Keratinocyte (primary cell): ENCODE data around the gene XYLB. TPM values are rescaled to one million over a fixed set of nuclear protein-coding genes. Genes with fewer than 3 reads are reported as not detected.
A peak's percentile ranks its signal among the peaks of the same experiment; 100 is the strongest.

Source experiments
- DNase-seq: peaks from one replicate; pipeline ENCODE4 v3.0.0-alpha.2; 2011; ENCODE audit warnings: low read depth, missing footprints, low spot score
- FAIRE-seq: peaks from 2 replicates; lab custom pipeline; 2011; peaks lifted over from hg19 to GRCh38; lab: Jason Lieb, UNC
- H2AFZ ChIP-seq: 2 replicates; pipeline ENCODE4 v1.6.0; 2012; ENCODE audit warnings: low read length, control low read depth, inconsistent platforms; ENCODE audit not compliant: control insufficient read depth
- H3K27ac ChIP-seq: 2 replicates; pipeline ENCODE4 v1.5.1; 2011; ENCODE audit warnings: low read length; ENCODE audit not compliant: control insufficient read depth, insufficient read depth
- H3K27me3 ChIP-seq: 3 replicates; pipeline ENCODE4 v1.6.0; 2011; ENCODE audit warnings: low read length; ENCODE audit not compliant: control insufficient read depth, insufficient read depth; ENCODE audit errors: extremely low read depth
- H3K36me3 ChIP-seq, 2 experiments: 2 replicates in 1 of 2; 3 replicates in 1 of 2; pipeline ENCODE4 v1.5.1; 2011; ENCODE audit warnings: low read length in 2 of 2, mild to moderate bottlenecking in 1 of 2; ENCODE audit not compliant: control insufficient read depth in 2 of 2, insufficient read depth in 2 of 2; ENCODE audit errors: extremely low read depth in 1 of 2
- H3K4me1 ChIP-seq: 3 replicates; pipeline ENCODE4 v1.5.1; 2011; ENCODE audit warnings: low read length; ENCODE audit not compliant: control insufficient read depth, insufficient read depth; ENCODE audit errors: extremely low read depth
- H3K4me2 ChIP-seq: 3 replicates; pipeline ENCODE4 v1.6.0; 2011; ENCODE audit warnings: low read depth, low read length; ENCODE audit not compliant: control insufficient read depth, insufficient read depth; ENCODE audit errors: extremely low read depth
- H3K4me3 ChIP-seq, 3 experiments: fragments of 200-600 bp in 1 of 3; sonication (generic) in 1 of 3; 2 replicates in 2 of 3; 3 replicates in 1 of 3; pipeline ENCODE4 v1.5.1; 2011 to 2016; ENCODE audit warnings: low read length in 3 of 3, mild to moderate bottlenecking in 3 of 3, control low read depth in 2 of 3, inconsistent platforms in 1 of 3, low read depth in 1 of 3, mixed read lengths in 1 of 3, mixed run types in 1 of 3, moderate library complexity in 1 of 3; ENCODE audit not compliant: control insufficient read depth in 2 of 3, insufficient read depth in 2 of 3; ENCODE audit errors: extremely low read depth in 1 of 3
- H3K79me2 ChIP-seq: 2 replicates; pipeline ENCODE4 v1.6.0; 2012; ENCODE audit warnings: low read length; ENCODE audit not compliant: control insufficient read depth, insufficient read depth
- H3K9ac ChIP-seq: 3 replicates; pipeline ENCODE4 v1.6.0; 2011; ENCODE audit warnings: low read length; ENCODE audit not compliant: control insufficient read depth, insufficient read depth; ENCODE audit errors: extremely low read depth
- H3K9me1 ChIP-seq: 3 replicates; pipeline ENCODE4 v1.6.0; 2011; ENCODE audit warnings: low read length; ENCODE audit not compliant: control insufficient read depth, insufficient read depth; ENCODE audit errors: extremely low read depth
- H3K9me3 ChIP-seq: 2 replicates; pipeline ENCODE4 v1.5.1; 2012; ENCODE audit warnings: low read depth, low read length; ENCODE audit not compliant: control insufficient read depth
- H4K20me1 ChIP-seq: 3 replicates; pipeline ENCODE4 v1.6.0; 2011; ENCODE audit warnings: low read length; ENCODE audit not compliant: control insufficient read depth, insufficient read depth; ENCODE audit errors: extremely low read depth
- EZH2 ChIP-seq: IDR thresholded peaks from one replicate; pipeline ENCODE4 v1.6.1; 2012; ENCODE audit warnings: inconsistent platforms, mild to moderate bottlenecking, low read length, moderate library complexity
- dilution Hi-C: fragments of 300-500 bp; cut with MboI; formaldehyde crosslinking; loops from one replicate; pipeline ENCODE4 v1.7.0; 2020; ENCODE audit warnings: low sequenced_read_pairs; ENCODE audit not compliant: extremely low pct_ligation_motif_present
- polyA plus RNA-seq, 5 experiments: library from polyadenylated mRNA; depleted of rRNA in 3 of 5; stranded (reverse) in 3 of 5; stranded (forward) in 1 of 5; unstranded in 1 of 5; fragments of >200 nt; gene quantifications; 1 replicate in 1 of 5; 2 replicates in 3 of 5; 3 replicates in 1 of 5; pipeline versions ENCODE4 v1.2.1 to v1.2.3, GENCODE V29; 2011 to 2012; ENCODE audit warnings: missing spikeins in 2 of 5, low read depth in 1 of 5, low replicate concordance in 1 of 5
- TF ChIP-seq, protein P1 (sequence below), 3 experiments: IDR thresholded peaks in 1 of 3; conservative IDR thresholded peaks in 1 of 3; optimal IDR thresholded peaks in 1 of 3; 2 replicates in 2 of 3; 3 replicates in 1 of 3; pipeline versions ENCODE3 to v1.5.1; 2011; ENCODE audit warnings: low read length in 3 of 3, mild to moderate bottlenecking in 3 of 3, moderate library complexity in 2 of 3, control low read depth in 1 of 3, inconsistent platforms in 1 of 3; ENCODE audit not compliant: insufficient read depth in 2 of 3; ENCODE audit errors: extremely low read depth in 1 of 3

The XYLB gene
- polyA plus RNA-seq, 1 donor (not counting 4 experiments of a cell fraction or from before 2014, with no cell fraction given) = 1.8 TPM

- no peak overlapping the region for H3K4me3 ChIP-seq
- no peak overlapping the region for H3K27ac ChIP-seq
- no peaks in the 10 kb centered on the region for H3K36me3 ChIP-seq
- TF ChIP-seq, protein P1, sequence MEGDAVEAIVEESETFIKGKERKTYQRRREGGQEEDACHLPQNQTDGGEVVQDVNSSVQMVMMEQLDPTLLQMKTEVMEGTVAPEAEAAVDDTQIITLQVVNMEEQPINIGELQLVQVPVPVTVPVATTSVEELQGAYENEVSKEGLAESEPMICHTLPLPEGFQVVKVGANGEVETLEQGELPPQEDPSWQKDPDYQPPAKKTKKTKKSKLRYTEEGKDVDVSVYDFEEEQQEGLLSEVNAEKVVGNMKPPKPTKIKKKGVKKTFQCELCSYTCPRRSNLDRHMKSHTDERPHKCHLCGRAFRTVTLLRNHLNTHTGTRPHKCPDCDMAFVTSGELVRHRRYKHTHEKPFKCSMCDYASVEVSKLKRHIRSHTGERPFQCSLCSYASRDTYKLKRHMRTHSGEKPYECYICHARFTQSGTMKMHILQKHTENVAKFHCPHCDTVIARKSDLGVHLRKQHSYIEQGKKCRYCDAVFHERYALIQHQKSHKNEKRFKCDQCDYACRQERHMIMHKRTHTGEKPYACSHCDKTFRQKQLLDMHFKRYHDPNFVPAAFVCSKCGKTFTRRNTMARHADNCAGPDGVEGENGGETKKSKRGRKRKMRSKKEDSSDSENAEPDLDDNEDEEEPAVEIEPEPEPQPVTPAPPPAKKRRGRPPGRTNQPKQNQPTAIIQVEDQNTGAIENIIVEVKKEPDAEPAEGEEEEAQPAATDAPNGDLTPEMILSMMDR (optimal IDR thresholded peaks at IDR 0.05 in 1 of 3, IDR thresholded peaks at IDR 0.05 in 1 of 3, conservative IDR thresholded peaks at IDR 0.05 in 1 of 3; ENCODE audit: extremely low read depth in 1 of 3, insufficient read depth in 2 of 3, low read length in 3 of 3) = no peak
- TF ChIP-seq EZH2 = no peak
- peak; percentile 28 for DNase-seq
- no peak overlapping the region for H3K9ac ChIP-seq
- peaks cover 6% of the 10 kb centered on the region for H3K9me3 ChIP-seq
- FAIRE-seq = peak; percentile 89
- no peaks in the 10 kb centered on the region for H3K4me1 ChIP-seq
- no peaks in the 10 kb centered on the region for H3K27me3 ChIP-seq
- dilution Hi-C loops = no loop called here
- no peaks in the 10 kb centered on the region for H4K20me1 ChIP-seq
- H3K4me2 ChIP-seq = no peak overlapping the region
- no peak overlapping the region for H2AFZ ChIP-seq
- no peaks in the 10 kb centered on the region for H3K79me2 ChIP-seq
- no peaks in the 10 kb centered on the region for H3K9me1 ChIP-seq
Measured at GRCh38 chr3:38327335-38328009, 19.1 kb upstream of the XYLB start.

DNA sequence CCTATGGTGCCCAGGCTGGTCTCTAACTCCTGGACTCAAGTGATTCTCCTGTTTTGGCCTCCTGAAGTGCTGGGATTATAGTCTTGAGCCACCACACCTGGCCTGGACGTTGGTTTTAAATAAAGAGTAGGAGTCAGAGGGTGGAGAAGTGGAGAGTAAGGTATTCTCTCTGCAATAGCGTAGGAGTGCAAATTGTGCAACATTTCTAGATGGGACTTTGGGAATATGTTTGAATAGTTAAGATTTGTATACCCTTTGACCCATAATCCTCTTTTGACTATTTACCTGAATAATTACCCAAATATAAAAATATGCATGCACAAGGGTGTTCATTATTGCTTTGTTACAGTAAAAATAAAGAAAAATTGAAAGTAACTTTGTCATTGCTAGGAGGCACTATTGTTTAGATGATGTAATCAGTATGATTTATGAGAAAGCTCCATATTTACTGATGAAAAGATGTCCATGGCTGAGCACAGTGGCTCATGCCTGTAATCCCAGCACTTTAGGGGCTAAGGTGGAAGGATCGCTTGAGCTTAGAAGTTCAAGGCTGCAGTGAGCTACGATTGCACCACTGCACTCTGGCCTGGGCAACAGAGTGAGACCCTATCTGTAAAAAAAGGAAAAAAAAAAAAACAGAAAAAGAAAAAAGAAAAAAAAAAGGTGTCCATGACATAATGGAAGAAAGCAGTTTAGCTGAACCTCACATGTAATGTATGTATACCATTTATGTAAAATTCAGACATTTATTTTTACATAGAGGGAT, 15.1 kb upstream of the XYLB start:
- no peak overlapping the region for H3K4me3 ChIP-seq
- FAIRE-seq = no peak
- H4K20me1 ChIP-seq = no peaks in the 10 kb centered on the region
- no peaks in the 10 kb centered on the region for H3K27me3 ChIP-seq
- H3K36me3 ChIP-seq = no peaks in the 10 kb centered on the region
- TF ChIP-seq, protein P1 (optimal IDR thresholded peaks at IDR 0.05 in 1 of 3, IDR thresholded peaks at IDR 0.05 in 1 of 3, conservative IDR thresholded peaks at IDR 0.05 in 1 of 3; ENCODE audit: extremely low read depth in 1 of 3, insufficient read depth in 2 of 3, low read length in 3 of 3) = no peak
- no peak for TF ChIP-seq EZH2
- peaks cover 6% of the 10 kb centered on the region for H3K9me3 ChIP-seq
- DNase-seq = no peak
- H3K4me2 ChIP-seq = no peak overlapping the region
- H2AFZ ChIP-seq = no peak overlapping the region
- H3K4me1 ChIP-seq = no peaks in the 10 kb centered on the region
- no peaks in the 10 kb centered on the region for H3K9me1 ChIP-seq
- no peak overlapping the region for H3K9ac ChIP-seq
- H3K79me2 ChIP-seq = no peaks in the 10 kb centered on the region
- dilution Hi-C loops = no loop called here
- H3K27ac ChIP-seq = no peak overlapping the region
